Activated gamma-delta T cell (primary cell): ENCODE measurements around the gene CRACR2A.

ENCODE experiments used
- DNase-seq: peaks from one replicate; lab custom pipeline; 2025; lab: John Stamatoyannopoulos, UW

The CRACR2A gene

GRCh38 chr12:3685830-3686229 is 67.1 kb downstream of the CRACR2A start:
- no peak for DNase-seq

GRCh38 chr12:3684449-3685051 is 68.4 kb downstream of the CRACR2A start:
- no peak for DNase-seq

- no peak for DNase-seq
Measured at GRCh38 chr12:3683670-3684069, 69.2 kb downstream of the CRACR2A start.

GRCh38 chr12:3681595-3682061 is 71.3 kb downstream of the CRACR2A start:
- no peak for DNase-seq

- no peak for DNase-seq
Measured at GRCh38 chr12:3680919-3681594, 71.9 kb downstream of the CRACR2A start.

DNA sequence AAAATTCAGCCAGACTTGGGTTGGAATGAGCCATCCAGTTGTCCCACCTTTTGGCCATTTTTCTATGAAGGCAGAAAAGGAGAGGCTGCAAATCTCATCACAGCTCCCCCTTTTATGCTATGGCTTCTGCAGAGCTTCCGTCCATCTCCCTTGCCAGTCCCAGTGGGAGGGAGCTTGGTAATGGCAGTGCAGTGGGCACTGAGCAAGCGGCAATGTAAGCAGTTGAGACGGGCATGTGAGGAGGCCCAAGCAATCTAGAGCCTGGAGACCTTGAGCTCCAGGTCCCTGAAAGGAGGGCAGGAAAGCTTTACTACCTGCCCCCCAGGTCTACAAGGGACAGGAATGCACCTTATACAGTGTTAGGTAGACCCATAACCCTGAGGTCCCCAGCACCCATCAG is 73.1 kb downstream of the CRACR2A start:
- DNase-seq, result no peak

DNA sequence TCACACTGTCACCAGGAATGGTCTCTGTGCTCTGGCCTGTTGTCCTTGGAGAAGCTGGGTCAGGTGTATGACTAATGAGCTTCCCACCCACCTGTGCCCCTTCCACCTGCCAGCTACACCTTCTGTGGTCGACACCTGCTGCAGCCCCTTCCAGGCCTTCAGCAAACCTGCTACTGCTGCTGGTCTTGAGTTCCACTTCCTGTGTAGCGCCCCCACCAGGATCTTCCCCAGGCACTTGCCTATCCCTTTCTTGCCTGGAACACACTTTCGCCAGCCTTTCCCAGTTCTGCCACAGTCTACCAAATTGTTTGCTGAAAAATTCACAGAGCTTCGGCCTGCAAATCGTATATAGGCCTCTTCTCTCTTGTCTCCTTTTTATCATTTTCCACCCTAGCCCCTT is 75.3 kb downstream of the CRACR2A start:
- DNase-seq, result no peak

DNA sequence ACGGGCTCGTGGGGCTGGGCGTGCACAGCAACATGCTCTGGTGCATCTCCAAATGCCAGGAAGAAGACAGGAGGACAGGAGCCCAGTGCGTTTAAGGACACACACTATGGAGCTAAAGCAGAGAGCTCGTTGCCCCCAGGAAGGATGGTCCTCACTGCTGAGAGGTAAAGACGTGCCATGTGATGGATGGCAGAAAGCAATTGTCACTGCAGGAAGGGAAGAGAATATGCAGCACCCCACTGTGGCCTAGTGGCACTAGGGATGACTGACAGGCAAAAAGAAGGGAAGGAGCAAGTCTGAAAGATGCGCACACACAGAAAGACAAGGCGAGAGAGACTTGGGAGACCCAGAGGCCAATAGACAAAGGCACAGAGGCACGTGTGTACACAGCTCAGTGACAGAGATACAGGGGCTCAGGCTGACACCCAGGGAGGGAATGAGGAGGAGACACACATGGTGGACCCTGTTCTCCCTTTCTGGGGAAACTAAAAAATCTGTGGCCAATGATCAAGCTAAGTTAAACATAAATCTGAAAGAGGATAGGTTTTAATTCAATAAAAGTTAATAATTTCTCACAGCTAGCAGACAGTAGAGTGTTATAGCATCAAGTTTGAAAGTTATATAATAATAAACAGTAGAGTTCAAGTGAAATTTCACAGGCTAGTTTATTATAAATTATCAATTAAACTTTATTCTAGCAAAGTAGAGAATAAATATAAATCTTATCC is 78.8 kb downstream of the CRACR2A start:
- DNase-seq, result no peak

DNA sequence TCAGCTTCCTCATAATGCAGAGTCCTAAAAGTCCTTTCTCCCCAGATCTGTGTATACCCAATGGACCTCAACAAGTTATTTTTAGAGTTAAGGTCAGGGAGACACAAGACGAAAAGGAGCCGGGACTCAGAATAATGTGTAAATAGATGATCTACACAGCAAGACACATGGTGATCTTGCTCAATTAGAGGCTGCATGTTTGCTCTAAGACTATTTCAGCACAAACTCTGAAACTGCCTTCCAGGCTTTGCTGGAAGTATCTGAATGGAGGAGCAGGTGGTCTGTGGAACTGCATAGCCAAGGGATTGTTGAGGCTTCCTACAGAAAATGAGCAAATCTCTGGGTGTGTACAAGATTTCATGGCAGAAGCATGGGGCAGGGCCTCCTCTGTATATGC is 80.8 kb downstream of the CRACR2A start:
- DNase-seq, result no peak

DNA sequence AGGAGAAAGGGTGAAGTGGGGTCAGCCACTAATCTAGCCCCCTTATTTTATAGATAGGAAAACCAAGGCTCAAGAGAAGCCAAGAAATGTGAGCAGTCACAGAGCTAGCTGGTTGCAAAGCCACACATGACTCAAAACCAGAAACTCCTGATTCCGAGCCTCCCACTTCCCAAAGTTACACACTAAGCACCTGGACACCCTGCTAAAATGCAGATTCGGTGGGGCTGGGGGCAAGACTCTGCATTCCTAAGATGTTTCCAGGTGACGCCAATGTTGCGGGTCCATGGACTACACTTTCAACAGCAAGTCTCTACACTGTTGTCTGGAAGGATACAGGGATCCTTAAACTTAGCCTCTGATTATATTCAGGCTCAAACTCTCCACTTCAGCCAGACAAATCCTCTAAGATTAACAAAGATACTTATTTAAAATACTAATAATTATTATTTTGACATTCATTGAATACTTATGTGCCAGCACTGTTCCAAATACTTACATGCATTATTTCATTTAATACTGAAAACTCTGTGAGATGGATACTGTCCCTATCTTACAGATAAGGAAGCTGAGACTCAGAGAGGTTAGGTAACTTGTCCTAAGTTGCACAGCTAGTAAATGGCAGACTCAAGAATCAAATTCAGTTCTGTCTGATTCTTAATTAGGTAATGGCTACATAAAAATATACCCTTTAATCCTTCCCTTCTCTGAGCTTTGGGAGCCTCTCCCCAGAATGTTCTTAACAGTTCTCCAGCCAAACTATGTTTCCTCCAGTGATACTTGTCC is 81.4 kb downstream of the CRACR2A start:
- no peak for DNase-seq

- no peak for DNase-seq
Measured at GRCh38 chr12:3670083-3670620, 82.8 kb downstream of the CRACR2A start.

DNA sequence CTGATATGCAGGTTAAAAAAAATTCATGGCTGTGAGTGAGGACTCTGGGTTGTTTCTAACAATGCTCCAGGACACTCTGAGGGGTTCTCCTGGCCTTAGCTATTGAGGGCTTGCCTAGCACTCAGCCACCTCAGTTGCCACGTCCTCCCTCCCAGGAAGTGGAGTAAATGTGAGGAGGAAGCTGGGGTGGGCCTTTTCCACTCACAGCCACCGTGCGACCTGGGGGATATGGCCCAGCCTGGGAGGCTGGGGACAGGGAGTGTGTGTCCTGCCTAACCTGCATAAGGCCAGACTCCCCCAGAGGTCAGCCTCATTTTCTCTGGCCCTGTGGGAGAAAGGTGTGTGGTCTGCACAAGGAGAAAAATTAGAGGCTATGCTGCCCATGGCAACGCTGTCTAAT is 83.3 kb downstream of the CRACR2A start:
- no peak for DNase-seq

DNA sequence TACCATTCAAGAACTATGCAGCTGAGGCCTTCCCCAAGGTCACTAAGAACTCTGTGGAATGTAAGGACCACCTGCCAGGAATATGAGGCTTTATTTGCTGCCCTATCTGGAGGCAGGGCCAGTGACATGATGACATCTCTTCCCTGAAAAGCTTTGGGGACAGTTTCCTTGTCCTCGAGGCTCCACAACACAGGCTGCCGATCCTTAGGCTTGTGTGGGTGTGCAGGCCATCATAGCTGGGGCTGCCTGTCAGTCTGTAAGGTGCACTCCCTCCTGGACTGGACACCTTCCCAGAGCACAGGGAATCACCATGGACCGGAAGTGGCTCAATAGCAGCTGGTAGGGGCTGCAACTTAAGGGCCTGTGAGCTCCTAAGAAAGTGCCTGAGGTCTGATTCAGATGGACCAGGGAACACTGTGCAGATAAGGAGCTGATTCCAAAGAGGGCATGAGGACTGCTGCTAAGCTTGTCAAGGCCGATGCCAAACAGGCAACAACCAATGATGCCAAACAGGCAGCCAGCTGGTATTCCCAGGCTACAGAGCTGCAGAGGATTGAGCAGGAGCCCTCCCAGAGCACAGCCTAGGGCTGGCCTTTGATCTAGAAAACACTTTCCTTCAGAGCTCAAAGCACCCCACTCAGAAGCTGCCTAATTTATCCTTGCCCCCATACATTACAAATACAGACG is 84.3 kb downstream of the CRACR2A start:
- no peak for DNase-seq

- no peak for DNase-seq
Measured at GRCh38 chr12:3667485-3667884, 85.4 kb downstream of the CRACR2A start.

DNA sequence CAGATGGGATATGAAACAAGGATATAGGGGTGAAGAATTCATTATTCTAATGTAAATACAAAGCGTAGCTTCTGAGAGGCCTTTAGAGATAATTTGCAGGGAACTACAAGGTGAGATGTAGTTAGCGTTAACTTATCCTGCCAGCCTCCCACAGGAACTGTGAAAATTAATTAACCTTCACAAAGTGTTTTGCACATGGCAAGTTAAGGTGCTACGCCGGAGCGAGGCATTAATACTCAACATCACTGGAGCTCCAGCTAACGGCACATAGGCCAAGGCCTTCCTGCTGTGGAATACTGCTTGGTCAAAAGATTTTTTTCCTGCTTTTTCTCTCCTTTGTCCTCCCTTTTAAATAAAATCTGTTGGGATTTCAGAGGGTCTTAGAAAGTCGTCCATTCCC is 86.5 kb downstream of the CRACR2A start:
- no peak for DNase-seq

DNA sequence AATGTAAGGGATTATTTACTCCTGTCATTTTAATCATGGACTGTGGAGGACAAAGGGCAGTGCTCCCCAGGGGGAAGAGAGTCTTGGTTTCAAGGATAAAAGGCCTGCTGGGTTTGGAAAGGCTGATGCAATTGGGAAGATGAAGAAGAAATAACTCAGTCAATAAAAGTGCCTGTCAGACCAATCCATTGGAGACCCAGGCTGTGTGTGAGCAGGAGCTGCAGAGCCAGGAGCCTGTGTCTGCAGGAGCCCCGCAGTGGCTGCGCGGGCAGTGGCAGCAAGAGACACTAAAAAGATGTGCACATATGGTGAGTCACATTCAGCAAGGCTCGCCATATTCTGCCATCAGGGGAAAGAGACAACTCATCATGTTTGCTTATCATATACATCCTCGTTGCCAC is 90.4 kb downstream of the CRACR2A start:
- no peak for DNase-seq

DNA sequence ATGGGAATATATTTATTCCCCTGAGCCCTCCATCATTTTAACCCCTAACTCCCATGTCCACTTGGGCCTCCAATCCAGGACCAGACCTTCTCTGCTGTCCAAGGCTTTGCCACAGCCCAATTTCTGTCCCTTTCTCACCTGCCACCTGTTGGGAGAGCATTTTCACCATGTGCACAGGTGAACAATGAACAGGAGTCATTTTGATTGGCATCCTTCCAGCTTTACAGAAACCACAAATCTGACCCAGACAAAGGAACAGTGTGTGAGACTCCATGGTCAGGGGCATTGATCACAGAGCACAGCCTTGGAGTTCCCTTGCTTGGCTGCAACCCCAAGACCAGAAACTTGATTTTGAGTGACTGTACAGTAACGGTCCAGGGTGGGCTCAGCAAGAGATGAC is 91.9 kb downstream of the CRACR2A start:
- no peak for DNase-seq

GRCh38 chr12:3658327-3659163 is 94.4 kb downstream of the CRACR2A start:
- no peak for DNase-seq

- no peak for DNase-seq
Measured at GRCh38 chr12:3656946-3657622, 95.8 kb downstream of the CRACR2A start.

DNA sequence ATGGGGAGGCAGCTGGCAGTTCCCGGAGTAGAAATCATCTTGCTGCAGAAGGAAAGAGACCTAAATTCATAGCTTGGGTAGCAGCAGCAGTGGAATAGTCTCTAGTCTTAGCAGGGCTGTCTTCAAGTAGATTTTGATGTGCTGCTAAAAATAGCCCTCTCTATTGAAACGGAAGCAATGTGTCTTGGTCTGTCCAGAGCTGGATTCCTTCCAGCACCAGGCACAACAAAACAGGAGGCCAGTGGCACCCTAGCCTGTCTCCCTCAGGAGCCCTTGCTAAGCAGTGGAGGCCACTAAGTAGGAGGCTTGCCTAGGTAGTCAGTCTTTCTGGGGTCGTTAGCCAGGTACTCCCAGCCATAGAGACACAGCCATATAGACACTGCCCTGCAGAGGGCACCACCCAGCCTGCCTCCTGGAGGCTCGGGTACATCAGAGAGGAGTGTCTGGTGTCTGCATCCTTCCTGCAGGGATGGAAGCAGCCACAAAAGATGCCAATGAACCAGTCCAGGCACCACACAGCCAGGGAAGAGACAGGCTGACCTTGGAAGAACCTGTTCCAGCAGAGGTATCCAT is 97.5 kb downstream of the CRACR2A start:
- DNase-seq, result no peak
